Right cardiac atrium (tissue), 5 donors: ENCODE data around the gene FOXL2. TPM values are rescaled to one million over a fixed set of nuclear protein-coding genes. Genes with fewer than 3 reads are reported as not detected.

Experiments
- ATAC-seq, 2 donors: fragments of 200-7000 bp; cut with Tn5 transposase; one replicate each; pipeline versions ENCODE4 v1.8.0 to v1.9.1; 2020; ENCODE audit warnings: moderate library complexity in 2 of 2, mild to moderate bottlenecking in 1 of 2
- DNase-seq, 3 donors: peaks; one replicate each; pipeline ENCODE4 v3.0.0-alpha.2; 2020
- H3K27ac ChIP-seq: one replicate; pipeline ENCODE4 v1.5.1; 2013; ENCODE audit warnings: mild to moderate bottlenecking, low read length, control low read depth, moderate library complexity
- H3K27me3 ChIP-seq: one replicate; pipeline ENCODE4 v1.6.1; 2013; ENCODE audit not compliant: control insufficient read depth, insufficient read depth
- H3K4me1 ChIP-seq: one replicate; pipeline ENCODE4 v1.6.1; 2013; ENCODE audit warnings: low read length; ENCODE audit not compliant: control insufficient read depth, insufficient read depth
- H3K4me3 ChIP-seq: one replicate; pipeline ENCODE4 v1.5.1; 2013; ENCODE audit warnings: low read length, control low read depth
- H3K9me3 ChIP-seq: one replicate; pipeline ENCODE4 v1.6.1; 2013; ENCODE audit warnings: low read length; ENCODE audit not compliant: control insufficient read depth
- WGBS: extraction: QIAGEN DNeasy Blood & Tissue Kit; methylation state at CpG from one replicate; pipeline ENCODE4 v1.1.7; 2013; 5-methylcytosine and 5-hydroxymethylcytosine counted together
- intact Hi-C, 4 donors: fragments of 100-400 bp; cut with DNase I; formaldehyde crosslinking; loops; one replicate each; pipeline versions ENCODE4 v1.11.0 to v1.14.0; 2022 to 2023
- polyA plus RNA-seq: library from polyadenylated mRNA; stranded (reverse); fragments of 200-250 nt; gene quantifications from one replicate; pipeline ENCODE4 v1.2.3, GENCODE V29; 2013
- total RNA-seq, 4 donors: library from RNA; stranded (reverse); fragmentation: NEBNext Ultra II Directional; extraction: Animal tissue kit (Norgen Biotek cat#: 25700); gene quantifications; one replicate each; pipeline ENCODE4 v1.2.1, GENCODE V29; 2021
- donor health status: healthy with polysubstance abuse.
- donor health status: DM: no; HTN: yes; CAD: no.
- donor health status: DM: no; HTN: no; CAD: no.
- donor health status: DM: no; HTN: yes; CAD: no; lungs with severe emphysema.
- donor health status: DM: yes; HTN: yes; CAD: no.

The FOXL2 gene
- total and polyA plus RNA-seq, 5 donors = not detected

DNA sequence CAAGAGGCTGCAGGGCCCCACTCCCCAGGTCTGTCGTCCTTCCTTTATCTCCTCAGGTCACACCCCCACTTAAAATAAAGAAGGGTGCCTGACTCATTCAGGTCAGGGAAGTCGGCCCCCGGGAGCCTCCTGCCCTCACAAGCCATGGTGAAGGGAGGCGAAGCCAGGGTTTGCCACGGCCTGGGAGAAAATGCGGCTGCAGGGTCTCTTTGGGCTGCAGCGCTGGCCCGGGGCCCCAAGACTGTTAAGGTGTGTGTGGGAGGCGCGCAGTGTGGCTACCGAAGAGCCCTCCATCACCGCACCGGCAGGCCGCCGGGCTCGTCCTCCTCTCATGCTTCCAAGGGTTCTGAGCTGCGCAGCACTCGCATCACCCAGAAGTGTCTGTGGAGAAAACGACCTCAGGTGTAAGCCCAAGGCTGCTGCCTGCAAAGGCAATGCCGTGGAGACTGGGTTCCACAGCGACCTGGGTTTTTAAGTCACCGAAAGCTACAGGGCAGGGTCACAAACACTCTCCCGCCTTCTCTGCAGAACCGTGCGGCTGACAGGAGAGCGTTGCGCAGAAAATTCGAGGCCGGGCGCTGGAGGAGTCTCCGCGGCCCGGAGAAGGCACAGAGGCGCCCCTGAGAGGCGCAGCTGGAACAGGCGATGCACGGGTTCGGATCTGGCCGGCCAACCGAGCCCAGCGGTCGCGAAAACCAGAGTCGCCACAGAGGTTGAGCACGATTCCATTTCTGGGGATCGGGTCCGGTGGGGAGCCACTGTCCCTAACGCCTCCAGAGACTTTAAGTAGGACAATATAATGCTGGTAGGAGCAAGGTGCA lies 8.7 kb downstream of the FOXL2 start:
- 3% methylated on average over 48 of the region's 48 CpGs for WGBS

DNA sequence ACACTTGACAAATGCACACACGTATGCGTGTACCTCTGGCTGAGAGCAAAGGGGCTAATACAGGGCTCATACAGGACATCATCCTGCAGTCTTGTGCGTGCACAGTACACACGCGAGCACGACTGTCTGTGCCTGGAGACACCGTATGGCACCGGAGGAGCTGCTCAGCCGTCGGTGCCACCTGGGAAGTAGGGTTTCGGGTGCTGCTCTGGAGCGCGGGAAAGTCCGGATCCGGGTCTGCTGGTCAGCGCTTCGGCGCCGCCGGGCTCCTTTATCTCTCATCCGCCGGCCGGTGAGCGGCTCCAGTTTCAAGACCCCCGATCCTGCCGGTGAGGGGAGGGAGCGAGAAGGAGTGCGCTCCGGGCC lies 9.3 kb downstream of the FOXL2 start:
- WGBS = 3% methylated on average over 29 of the region's 29 CpGs
- Histone ChIP-seq H3K4me3 (no peak overlapping the region), H3K27ac (no peak overlapping the region), H3K9me3 (no peaks in the 10 kb centered on the region), H3K4me1 (no peaks in the 10 kb centered on the region), H3K27me3 (no peaks in the 10 kb centered on the region)
- intact Hi-C loops = loop anchor here in 3 of 4 donors (5.0 to 10.0 kb wide), 2 partner anchors 387 to 390 kb away; no protein-coding TSS in a partner anchor
- ATAC-seq (no peak), DNase-seq (no peak)

More for the DNA sequence above, 8.7 kb downstream of the FOXL2 start:
- no peak overlapping the region for H3K27ac ChIP-seq
- no peaks in the 10 kb centered on the region for H3K4me1 ChIP-seq
- H3K4me3 ChIP-seq = no peak overlapping the region
- DNase-seq (no peak), ATAC-seq (no peak)
- H3K9me3 ChIP-seq = no peaks in the 10 kb centered on the region
- intact Hi-C loops = loop anchor here in 3 of 4 donors (5.0 to 10.0 kb wide), 2 partner anchors 387 to 389 kb away; no protein-coding TSS in a partner anchor
- H3K27me3 ChIP-seq = no peaks in the 10 kb centered on the region

DNA sequence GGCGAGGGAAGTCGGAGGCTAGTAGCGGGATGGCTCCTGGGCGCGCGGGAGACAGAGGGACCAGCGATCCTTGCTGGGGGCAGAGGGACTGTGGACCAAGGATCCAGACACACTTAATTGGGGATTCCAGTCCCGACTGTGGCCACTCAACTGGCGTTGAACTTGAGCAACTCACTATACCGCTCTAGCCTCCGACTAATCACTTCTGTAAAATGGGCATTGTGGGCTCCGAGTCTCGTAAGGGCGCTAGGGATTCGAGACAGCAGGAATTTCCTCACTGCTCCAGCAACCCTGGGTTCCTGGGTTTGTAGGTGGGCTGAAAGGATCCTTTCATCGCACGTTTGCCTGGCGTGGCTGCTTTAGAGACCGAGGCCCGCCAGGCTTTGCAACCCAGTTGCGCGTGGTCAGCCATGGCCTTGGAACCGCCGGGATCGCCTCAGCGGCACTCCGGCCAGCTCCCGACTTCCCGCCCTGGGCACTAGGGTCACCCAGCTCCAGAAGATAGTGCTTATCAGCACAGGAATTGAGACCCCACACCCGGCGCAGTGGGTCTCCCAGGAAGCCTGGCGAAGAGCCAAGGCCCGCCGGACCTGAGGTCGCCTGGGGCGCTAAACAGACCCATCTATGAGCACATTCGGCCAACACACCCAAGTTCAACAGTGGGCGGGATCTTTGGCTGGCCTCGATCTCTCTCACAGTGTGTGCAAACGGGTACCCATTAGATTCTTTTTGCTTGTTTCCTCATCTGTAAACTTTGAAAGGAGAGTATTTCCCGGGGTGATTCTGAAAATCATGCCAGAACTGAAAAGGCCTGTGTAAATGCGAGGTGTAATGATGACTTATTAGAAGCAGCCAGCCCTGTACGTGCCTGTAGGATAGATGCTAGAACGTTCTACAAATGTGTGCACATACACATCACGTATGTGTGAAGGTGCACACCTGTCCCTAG lies 9.9 kb downstream of the FOXL2 start:
- ATAC-seq (peak in 1 of 2 donors; percentile 11), DNase-seq (peak in 1 of 3 donors; percentile 57)
- H3K9me3 ChIP-seq = no peaks in the 10 kb centered on the region
- intact Hi-C loops = loop anchor here in 3 of 4 donors (5.0 to 10.0 kb wide), 2 partner anchors 388 to 390 kb away; no protein-coding TSS in a partner anchor
- no peak overlapping the region for H3K27ac ChIP-seq
- 8% methylated on average over 45 of the region's 45 CpGs for WGBS
- H3K4me1 ChIP-seq = no peaks in the 10 kb centered on the region
- no peak overlapping the region for H3K4me3 ChIP-seq
- no peaks in the 10 kb centered on the region for H3K27me3 ChIP-seq

DNA sequence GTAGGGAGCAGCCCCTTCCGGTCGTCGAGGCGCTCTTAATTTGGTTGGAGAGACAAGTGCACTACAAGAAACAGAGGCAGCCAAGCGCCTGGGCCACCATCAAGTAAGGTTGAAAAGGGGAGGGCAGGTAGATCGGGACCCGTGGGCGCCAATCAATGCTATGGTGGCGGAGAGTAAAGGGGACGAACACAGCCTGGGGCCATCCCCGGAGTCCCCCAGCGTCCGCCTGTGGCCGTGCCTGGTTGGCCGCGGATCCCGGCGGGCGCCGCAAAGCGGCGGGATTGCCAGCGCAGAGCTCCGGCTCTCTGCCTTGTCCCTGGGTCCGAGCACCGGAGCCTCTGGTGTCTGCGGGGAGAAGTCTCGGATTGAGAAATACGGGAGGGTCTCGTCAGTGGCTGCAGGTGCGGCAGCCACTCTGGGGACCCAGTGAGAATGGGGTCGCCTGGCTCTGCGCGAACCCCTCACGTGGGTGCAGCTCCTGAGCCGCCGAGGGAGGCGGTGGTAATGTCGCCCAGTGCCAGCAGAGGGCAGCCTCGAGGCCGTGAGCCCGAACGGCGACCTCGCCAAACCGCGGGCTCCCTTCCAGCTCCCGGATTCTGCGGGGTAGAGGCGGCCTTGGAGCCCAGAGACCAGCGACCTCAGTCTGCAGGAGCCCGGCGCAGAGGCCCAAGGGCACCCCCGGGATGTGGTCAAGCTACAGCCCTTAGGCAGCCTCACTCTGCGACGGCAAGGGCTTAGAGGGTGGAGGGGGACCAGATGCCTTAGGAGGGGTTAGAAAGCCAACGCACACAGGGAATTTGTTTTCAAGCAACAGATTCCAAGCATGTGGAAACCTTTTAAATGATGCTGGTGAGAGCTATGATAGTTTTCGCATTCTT lies 10.8 kb downstream of the FOXL2 start:
- intact Hi-C loops = loop anchor here in 3 of 4 donors (5.0 to 10.0 kb wide), 2 partner anchors 389 to 391 kb away; no protein-coding TSS in a partner anchor
- H3K4me1 ChIP-seq = no peaks in the 10 kb centered on the region
- DNase-seq (peak; percentile 80 to 93 (median 91)), ATAC-seq (peak; percentile 72 to 80)
- H3K27me3 ChIP-seq = no peaks in the 10 kb centered on the region
- H3K27ac ChIP-seq = no peak overlapping the region
- no peaks in the 10 kb centered on the region for H3K9me3 ChIP-seq
- H3K4me3 ChIP-seq = peak overlapping the region; percentile 4
- WGBS = 4% methylated on average over 58 of the region's 58 CpGs

DNA sequence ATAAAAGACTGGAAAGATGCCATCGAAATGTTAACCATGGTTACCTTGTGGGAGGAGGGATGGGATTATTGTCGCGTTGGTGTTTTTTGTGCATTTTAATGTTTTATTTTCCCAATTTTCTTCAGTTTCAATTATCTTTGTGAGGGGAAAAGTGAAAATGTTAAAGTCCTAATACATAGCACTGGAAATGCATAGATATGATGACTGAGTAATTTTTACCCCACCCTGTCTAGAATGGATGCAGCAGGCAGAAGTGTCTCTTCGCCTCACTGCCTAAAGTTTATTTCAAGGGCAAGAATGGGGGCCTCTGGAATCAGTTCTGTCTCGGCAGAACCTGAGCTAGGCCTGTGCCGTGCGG lies 11.5 kb downstream of the FOXL2 start:
- no peak for ATAC-seq
- no peak overlapping the region for H3K4me3 ChIP-seq
- no peaks in the 10 kb centered on the region for H3K27me3 ChIP-seq

DNA sequence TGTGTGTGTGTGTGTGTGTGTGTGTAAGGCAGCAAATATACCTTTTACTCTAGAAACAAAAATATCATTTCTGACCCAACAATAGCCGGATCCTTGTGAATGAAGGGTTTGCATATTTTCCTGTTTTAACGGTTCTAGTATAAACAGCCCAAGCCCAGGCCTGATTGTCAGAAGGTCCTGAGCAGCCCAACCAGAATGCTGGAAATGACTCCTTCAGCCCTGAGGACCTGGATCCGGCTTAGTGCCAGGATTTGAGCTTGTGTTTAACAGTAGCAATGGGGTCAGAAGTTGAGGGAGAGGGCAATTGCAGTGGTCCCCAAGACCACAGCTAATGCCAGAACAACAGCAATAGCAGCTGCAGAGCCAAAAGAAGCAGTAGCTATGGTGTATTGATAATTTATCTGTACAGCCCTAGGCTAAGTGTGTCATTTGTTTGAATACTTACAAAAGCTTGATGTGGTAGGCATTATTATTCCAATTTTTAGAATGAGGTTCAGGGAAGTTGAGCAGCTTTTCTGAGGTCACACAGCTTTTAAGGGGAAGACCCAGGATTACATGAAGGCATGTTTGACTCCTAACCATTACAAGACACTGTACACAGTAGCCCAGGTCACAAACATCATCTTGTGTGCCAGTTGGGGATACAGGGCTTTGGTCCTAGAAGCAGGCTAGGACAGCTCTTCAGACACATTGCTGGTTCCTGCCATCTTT lies 12.8 kb downstream of the FOXL2 start:
- DNase-seq (no peak), ATAC-seq (no peak)
- Histone ChIP-seq H3K27ac (no peak overlapping the region), H3K27me3 (no peaks in the 10 kb centered on the region), H3K9me3 (no peaks in the 10 kb centered on the region), H3K4me3 (no peak overlapping the region), H3K4me1 (no peaks in the 10 kb centered on the region)
- intact Hi-C loops = loop anchor here in 1 of 4 donors (10.0 kb wide), 1 partner anchor 391 kb away; no protein-coding TSS in a partner anchor
- WGBS = 68% methylated on average over 3 of the region's 3 CpGs

More for the DNA sequence above, 11.5 kb downstream of the FOXL2 start:
- intact Hi-C loops = loop anchor here in 3 of 4 donors (5.0 to 10.0 kb wide), 2 partner anchors 389 to 392 kb away; no protein-coding TSS in a partner anchor
- WGBS = 82% methylated on average over 7 of the region's 7 CpGs
- Histone ChIP-seq H3K9me3 (no peaks in the 10 kb centered on the region), H3K27ac (no peak overlapping the region), H3K4me1 (no peaks in the 10 kb centered on the region)
- no peak for DNase-seq

DNA sequence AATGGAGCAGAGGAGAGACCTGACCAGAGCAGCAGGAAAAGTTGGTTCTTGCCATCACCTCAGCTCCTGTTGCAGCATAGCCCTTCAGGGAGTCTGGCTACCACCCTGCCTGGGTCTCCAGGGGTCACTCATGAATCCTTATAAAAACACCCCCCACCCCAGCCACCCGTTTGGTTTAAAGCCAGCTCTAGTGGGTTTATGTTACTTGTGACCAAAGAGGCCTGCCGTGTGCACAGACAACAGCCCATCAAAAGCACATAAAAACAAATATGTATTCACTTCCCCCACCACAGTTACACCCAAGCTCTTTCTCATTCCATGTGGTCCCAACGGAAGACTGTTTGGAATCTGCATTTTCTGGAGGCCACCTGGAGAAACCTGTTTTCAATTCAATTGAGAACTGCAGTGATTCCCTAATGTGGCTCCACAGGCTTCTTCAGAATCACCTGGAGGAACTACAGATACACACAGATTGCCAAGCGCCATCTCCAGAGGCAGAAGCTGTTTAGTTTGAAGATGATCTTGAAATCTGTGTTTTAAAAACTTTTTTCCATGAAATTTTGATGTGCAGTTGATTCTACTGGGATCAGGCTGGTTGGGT lies 13.8 kb downstream of the FOXL2 start:
- no peaks in the 10 kb centered on the region for H3K27me3 ChIP-seq

DNA sequence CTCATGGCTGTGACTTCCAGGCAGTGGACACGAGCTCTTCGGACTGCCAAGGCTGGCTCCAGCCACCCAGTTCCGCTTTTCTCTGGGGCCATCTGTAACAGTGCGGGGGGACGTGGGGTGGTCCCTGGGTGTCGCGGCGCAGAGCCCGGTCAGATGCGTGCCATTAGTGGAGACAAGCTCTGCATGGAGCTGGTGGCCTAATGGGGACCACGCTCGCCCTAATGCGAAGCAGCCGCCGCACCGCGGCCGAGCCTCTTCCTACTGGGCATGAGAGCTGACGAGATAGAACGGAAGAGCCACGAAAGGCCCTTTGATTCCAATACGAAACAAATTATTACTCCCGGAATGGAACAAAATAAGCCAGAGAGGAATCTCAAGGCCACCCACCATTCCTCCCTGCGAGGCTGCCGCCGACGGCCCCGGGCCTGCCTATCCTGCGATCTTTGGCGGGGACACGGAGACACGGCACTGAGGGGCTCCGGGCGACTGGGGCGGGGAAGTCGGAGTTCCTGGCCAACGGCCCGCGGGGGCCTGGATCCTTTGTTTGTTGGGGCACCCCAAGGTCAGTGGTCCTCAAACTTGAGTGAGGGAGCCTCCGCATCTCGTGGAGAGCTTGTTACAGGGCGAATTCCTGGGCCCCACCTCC lies 18.1 kb downstream of the FOXL2 start:
- Histone ChIP-seq H3K27ac (no peak overlapping the region), H3K27me3 (no peaks in the 10 kb centered on the region), H3K9me3 (no peaks in the 10 kb centered on the region), H3K4me3 (no peak overlapping the region), H3K4me1 (no peaks in the 10 kb centered on the region)
- 94% methylated on average over 42 of the region's 42 CpGs for WGBS
- intact Hi-C loops = no loop called here
- ATAC-seq = peak in 1 of 2 donors; percentile 27
- DNase-seq = no peak

More for the DNA sequence above, 13.8 kb downstream of the FOXL2 start:
- ATAC-seq (no peak), DNase-seq (no peak)
- 83% methylated on average over 4 of the region's 4 CpGs for WGBS
- Histone ChIP-seq H3K9me3 (no peaks in the 10 kb centered on the region), H3K4me1 (no peaks in the 10 kb centered on the region), H3K4me3 (no peak overlapping the region), H3K27ac (no peak overlapping the region)
- intact Hi-C loops = loop anchor here in 1 of 4 donors (10.0 kb wide), 1 partner anchor 392 kb away; no protein-coding TSS in a partner anchor

DNA sequence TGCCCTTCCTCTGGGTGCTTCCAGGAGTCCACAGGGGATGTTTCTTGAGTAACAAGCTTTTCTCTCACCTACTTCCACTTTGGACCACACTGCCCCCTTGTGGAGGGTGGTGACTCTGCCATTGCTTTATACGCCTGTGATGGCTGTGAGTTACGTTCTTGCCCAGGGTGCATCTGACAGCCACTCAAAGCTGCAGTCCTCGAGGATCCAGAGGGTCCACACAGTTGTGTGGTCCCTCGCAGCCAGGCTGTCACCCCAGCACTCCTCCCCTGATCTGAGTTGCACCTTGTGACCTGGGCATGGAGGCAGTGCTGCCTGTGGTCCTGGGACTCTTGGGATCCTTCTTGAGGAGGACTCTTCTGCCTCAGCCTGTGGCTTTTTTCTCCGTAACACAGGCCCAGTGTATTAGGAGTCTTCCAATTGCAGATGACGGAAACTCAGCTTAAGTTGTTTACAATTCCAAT lies 23.4 kb downstream of the FOXL2 start:
- no peaks in the 10 kb centered on the region for H3K27me3 ChIP-seq
- H3K27ac ChIP-seq = no peak overlapping the region
- DNase-seq = peak; percentile 78 to 90 (median 84)
- peak; percentile 77 to 84 for ATAC-seq
- no peaks in the 10 kb centered on the region for H3K4me1 ChIP-seq
- H3K9me3 ChIP-seq = no peaks in the 10 kb centered on the region
- no peak overlapping the region for H3K4me3 ChIP-seq
- 25% methylated on average over 6 of the region's 6 CpGs for WGBS
- intact Hi-C loops = no loop called here
